ENCODE data around the gene ARHGAP26. TPM values are rescaled to one million over a fixed set of nuclear protein-coding genes. Genes with fewer than 3 reads are reported as not detected.

The ARHGAP26 gene
- total and polyA plus RNA-seq, 2 donors (not counting 3 experiments of a cell fraction or from before 2014, with no cell fraction given): 3.1 to 16.2 TPM

GRCh38 chr5:143076377-143076776 lies 306.2 kb downstream of the ARHGAP26 start:
- Histone ChIP-seq H4K20me1 (replicated peaks; ENCODE audit: control insufficient read depth, extremely low read depth, insufficient read depth, low read length) (no peaks in the 10 kb centered on the region), H3K27me3 (ENCODE audit: control insufficient read depth in 2 of 2, insufficient read depth in 2 of 2, low read length in 2 of 2) (no peaks in the 10 kb centered on the region), H3K9ac (replicated peaks; ENCODE audit: extremely low read depth, insufficient read depth, low read length) (no peak overlapping the region), H2AFZ (ENCODE audit: low read depth, low read length) (no peak overlapping the region), H3K4me2 (ENCODE audit: insufficient read depth, low read length) (no peak overlapping the region), H3K4me3 (replicated peaks in 1 of 3; ENCODE audit: insufficient read depth in 1 of 3, low read depth in 1 of 3, low read length in 3 of 3) (no peak overlapping the region), H3K4me1 (ENCODE audit: control insufficient read depth, extremely low read depth, insufficient read depth, low read length) (no peaks in the 10 kb centered on the region), H3K9me3 (replicated peaks; ENCODE audit: control insufficient read depth, insufficient read depth, low read length) (no peaks in the 10 kb centered on the region), H3K9me1 (replicated peaks; ENCODE audit: control insufficient read depth, extremely low read depth, insufficient read depth, low read length) (no peaks in the 10 kb centered on the region), H3K36me3 (ENCODE audit: control insufficient read depth in 2 of 2, extremely low read depth in 1 of 2, insufficient read depth in 2 of 2, low read length in 2 of 2) (no peaks in the 10 kb centered on the region), H3K27ac (ENCODE audit: insufficient read depth, low read depth, low read length) (no peak overlapping the region), H3K79me2 (ENCODE audit: control insufficient read depth, insufficient read depth, low read length) (no peaks in the 10 kb centered on the region)
- TF ChIP-seq POLR2A (IDR thresholded peaks at IDR 0.05; ENCODE audit: low read depth, low read length) (no peak), CTCF (IDR thresholded peaks at IDR 0.05; ENCODE audit: extremely low read depth in 1 of 2, insufficient read depth in 1 of 2, low read depth in 1 of 2, low read length in 2 of 2) (no peak), JUN (IDR thresholded peaks at IDR 0.05; ENCODE audit: borderline replicate concordance, insufficient read depth, insufficient read length, low read depth) (no peak), MAX (IDR thresholded peaks at IDR 0.05; ENCODE audit: insufficient read depth, insufficient read length) (no peak), POLR2AphosphoS5 (IDR thresholded peaks at IDR 0.05; ENCODE audit: insufficient read depth, low read depth, low read length) (no peak), FOS (IDR thresholded peaks at IDR 0.05; ENCODE audit: borderline replicate concordance, insufficient read depth, low read length) (no peak), EZH2 (IDR thresholded peaks at IDR 0.05; ENCODE audit: borderline replicate concordance, low read depth, low read length, severe bottlenecking) (no peak), MYC (IDR thresholded peaks at IDR 0.05; ENCODE audit: low read depth, low read length) (no peak), GATA2 (IDR thresholded peaks at IDR 0.05; ENCODE audit: insufficient read depth, insufficient read length, low read depth, low read length) (no peak)
- no peak for DNase-seq (ENCODE audit: low read depth, low spot score)
- dilution Hi-C loops (cut with MboI; ENCODE audit: extremely low pct_ligation_motif_present, low sequenced_read_pairs): no loop called here
- FAIRE-seq: no peak
- no TSS peak for BruUV-seq (replicated peaks)
- intact Hi-C loops (cut with micrococcal nuclease): no loop called here
- POLR2A ChIA-PET: no interaction called here
- CTCF ChIA-PET: no interaction called here
